NCI-H69 (cell line): Measurements from ENCODE around the gene AGER.
A peak's percentile ranks its signal among the peaks of the same experiment; 100 is the strongest.
"Not testable (repeated sequence)": the region's sequence is repeated elsewhere in the genome, so short reads cannot be mapped to it uniquely, and the experiment has no call there.

Experiments
- DNase-seq: peaks from one replicate; lab custom pipeline; 2025; lab: John Stamatoyannopoulos, UW

The AGER gene

DNA sequence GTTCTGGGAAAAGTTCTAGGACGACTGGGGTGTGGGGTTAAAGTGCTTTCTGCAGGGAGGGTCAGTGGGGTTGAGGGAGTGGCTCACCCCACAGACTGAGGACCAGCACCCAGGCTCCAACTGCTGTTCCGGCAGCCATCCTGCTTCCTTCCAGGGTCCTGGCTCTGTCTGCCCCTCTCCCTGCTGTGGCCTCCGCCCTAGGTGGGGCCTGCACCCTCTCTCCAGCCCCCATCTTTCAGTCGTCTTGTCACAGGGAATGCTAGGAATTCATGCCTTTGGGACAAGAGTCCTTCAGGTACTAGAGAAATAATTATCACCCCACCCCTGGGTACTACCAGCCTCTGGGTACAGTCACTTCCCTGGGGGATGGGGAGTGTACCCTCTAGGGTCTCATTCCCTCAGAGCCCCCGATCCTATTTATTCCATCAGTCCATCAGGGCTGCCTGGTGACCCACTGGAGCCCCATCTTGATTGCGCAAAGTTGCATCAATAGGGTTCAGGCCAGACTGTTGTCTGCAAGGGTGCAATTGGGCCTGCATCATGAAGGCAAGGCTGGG is at the start of gene AGER:
TSS of gene AGER (minus strand) at position 170 of the 557 bp plus-strand sequence. CDS start at position 139, 31 bp downstream.
- DNase-seq, result no peak

DNA sequence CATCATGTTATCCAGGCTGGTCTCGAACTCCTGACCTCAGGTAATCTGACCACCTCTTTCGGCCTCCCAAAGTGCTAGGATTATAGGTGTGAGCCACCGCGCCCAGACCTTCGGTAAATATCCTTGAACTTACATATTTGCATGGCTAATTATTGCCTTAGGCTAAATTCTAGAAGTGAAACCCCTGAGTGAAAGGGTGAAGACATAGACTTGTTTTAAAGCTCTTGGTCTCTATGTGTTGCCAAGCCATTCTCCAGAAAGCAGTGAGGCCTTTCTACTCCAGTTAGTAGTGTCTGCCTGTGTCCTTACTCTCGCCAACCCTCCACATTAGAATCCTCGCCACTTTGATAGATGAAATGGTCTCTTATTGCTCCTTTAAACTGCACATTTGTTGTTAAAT is 42.4 kb upstream of the AGER start:
- DNase-seq, result peak; percentile 55

DNA sequence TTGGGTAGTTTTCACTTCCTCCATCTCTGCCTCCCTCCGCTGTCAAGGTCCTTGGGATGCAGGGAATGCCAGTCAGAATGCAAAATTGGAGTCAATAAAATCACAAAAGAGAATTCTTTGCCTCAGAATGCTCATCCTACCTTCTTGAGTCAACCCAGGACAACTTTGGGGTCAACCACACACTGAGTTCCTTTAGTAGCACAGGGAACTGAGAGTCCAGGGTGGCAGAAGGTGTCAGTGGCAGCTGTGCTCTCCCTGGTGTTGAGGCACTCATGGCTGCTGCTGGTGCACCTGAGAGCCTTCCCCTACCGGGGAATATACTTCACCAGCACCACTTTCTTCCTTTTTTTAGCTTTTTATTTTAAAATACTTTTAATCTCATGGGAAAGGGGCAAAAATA is 40.6 kb upstream of the AGER start:
- no peak for DNase-seq

DNA sequence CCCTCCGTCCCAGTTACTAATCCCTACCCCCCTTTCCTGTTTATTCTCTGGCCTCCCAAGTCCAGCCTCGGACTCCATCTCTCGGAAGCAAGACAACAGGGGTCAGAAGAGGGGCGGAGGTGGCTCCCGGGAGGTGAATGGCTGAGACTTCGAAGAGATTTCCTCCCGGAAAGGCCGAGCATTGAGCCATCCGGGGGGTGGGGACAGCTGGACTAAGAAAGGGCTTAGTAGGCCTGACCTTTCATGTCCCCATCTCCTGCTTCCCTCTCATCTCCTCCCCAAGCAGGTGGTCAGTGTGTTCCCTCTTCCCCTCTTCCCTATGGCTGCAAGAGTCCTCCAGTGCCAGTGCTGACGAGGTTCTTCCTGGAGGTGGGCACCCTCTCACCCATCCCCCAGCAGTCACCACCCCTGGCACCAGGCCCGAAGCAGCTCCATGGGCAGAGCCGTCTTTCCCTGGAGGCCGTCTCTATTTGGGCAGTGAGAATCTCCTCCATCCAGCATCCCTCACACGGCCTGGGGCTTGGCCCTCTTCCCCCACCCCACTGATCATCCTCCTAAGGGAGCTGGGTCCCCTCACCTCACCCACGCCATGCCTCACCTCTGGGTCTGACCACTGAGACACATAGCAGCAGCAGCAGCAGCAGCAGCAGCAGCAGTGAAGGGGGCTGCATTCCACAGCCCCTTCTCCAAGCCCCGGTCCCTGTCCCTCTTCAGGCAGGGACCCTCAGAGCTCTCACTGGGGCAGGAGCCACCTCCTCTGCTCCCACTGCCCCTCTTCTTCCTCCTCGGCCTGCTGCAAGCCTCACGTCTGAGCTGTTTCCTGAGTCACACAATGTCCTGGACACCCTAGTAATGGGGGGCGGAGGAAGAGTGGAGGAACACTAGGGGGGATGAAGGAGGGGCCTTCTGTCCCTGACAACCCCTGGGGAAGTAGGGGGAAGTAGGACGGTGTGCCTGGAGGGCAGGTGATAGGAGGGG is 39.5 kb upstream of the AGER start, which contains the start of gene NOTCH4:
TSS of gene NOTCH4 (minus strand) at position 810 of the 978 bp plus-strand sequence. CDS start at position 671, 139 bp downstream.
- no peak for DNase-seq

DNA sequence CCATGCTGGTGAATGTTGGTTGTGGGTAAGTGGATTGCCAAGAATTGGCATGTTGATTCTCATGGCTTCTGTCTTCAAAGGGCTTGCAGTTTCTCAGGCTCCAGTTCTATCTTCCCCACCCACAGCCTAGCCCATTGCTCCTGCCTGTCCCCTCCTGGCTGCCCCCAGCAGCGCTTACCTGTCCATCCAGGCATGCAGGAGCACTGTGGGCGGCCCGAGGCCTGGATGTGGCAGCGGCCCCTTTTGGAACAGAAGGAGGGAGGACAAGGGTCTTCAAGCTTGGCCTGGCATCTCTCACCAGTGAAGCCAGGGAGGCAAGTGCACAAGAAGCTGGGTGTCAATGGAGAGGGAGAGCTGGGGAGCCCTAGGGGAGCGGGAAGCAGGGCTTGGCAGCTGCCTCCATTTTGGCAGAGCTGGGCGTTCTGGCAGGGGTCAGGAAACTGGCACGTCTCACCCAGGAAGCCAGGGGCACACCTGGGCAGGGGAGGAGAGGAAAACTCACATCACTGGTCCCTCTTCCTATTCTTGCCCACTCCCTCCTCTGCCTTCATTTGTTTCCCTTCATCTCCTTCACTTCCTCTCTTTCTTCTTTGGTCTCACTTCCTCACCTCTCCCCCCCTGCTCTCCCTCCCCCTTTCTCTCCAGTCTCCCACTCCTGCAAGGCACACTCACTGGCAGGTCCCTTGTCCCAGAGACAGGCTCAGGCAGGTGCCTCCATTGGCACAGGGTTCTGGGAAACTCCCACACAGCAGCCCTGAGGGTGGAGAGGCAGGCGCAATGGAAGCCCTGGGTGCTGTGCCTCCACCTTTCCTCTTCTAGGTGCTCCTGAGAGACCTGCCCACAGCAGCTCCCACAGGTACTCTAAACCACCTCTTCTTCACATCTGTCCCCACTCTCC is 38.5 kb upstream of the AGER start:
- DNase-seq, result no peak

DNA sequence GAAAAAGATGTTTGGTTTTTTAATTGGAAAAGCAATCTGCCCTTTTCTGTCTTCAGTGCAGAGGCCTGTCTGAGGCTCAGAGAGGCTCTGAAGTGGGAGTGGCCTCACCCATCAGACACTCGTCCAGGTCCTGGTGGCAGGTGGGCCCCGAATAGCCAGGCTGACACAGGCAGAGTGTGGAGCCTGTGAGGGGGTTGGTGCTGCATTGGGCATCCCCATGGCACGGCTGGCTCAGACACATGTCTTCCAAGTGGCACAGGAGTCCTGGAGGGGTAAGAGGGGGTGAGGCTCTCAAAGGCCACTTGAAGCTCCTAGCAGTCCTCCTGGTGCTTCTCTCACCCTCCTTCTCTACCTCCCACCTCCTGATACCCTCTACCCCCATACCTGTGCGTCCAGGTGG is 36.0 kb upstream of the AGER start:
- no peak for DNase-seq

DNA sequence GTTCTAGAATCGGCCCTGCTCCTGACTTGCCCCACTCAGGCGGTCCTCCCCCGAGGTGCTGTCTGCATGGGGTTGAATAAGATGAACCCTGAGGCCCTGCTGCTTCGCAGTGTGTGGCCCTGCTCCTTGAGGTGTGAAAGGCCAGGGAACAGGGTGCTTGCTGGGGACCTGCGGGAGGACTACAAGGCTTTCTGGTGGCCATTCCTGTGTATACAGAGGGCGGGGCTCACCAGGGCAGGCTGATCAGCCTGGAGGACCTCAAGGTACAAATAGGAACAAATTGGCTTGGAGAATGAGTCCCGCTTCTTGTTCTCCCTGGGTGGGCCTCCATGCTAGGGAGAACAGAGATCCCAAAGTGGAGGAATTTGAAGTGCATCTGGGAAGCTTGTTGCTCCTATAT is 34.1 kb upstream of the AGER start:
- DNase-seq, result no peak

DNA sequence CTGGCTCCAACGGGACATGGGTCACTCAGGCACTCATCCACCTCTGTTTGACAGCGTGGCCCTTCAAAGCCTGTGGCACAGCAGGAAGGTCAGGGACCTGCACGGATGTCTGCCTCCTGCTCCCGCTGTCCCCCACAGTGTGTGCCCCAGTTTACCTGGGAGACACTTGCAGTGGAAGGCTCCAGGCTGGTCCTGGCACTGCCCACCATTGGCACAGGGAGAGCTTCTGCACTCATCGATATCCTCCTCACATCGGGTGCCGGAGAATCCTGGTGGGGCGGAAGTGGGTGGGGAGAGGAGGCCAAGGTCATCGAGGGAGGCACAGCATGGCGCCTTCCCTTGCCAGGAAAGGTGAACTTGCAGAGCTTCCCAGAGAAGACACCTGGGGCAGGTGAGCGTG is 32.9 kb upstream of the AGER start:
- DNase-seq, result peak; percentile 11

DNA sequence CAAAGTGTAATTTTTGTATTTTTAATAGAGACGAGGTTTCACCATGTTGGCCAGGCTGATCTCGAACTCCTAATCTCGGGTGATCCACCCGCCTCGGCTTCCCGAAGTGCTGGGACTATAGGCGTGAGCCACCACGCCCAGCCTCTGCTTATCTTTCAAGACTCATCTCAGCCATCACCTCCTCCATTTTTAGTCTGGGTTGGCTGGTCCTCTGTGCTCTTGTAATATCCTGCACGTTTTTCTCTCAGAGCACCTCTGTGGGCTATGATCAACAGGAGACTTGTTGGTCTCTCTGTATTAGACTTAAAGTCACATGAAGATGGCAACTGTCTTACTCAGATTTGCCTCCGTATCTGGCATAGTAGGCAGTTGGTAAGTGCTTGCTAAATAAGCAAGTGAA is 32.2 kb upstream of the AGER start:
- no peak for DNase-seq

DNA sequence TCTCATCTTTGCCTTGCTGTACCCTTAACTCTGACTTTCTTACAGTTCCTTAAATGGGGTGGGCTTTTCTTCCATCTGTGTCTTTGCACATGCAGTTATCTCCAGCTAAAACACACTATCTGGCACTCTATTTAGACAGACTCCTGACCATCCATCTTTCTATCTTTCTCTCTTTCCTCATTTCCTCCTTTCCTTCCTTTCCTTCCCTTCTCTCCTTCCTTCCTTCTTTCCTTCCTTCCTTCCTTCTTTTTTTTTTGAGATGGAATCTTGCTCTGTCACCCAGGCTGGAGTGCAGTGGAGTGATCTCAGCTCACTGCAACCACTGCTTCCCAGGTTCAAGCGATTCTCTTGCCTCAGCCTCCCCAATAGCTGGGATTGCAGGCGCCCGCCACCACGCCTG is 31.6 kb upstream of the AGER start:
- DNase-seq, result no peak

DNA sequence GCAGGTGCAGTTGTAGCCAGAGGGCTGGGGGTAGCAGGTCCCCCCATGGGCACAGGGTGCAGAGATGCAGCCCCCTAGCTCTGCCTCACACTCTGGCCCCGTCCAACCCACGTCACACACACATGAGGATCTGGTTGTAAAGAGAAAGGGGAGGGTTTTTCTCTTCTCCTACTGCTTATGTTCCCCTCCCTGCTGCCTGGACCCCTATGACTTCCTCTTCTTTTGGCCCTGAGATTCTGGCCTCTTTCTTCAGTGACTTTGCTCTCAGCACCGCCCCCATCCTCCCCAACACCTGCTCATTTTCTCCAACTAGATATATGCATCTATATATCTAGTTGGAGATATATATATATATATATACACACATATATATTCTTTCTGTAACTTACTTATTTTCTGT is 30.1 kb upstream of the AGER start:
- DNase-seq, result no peak

DNA sequence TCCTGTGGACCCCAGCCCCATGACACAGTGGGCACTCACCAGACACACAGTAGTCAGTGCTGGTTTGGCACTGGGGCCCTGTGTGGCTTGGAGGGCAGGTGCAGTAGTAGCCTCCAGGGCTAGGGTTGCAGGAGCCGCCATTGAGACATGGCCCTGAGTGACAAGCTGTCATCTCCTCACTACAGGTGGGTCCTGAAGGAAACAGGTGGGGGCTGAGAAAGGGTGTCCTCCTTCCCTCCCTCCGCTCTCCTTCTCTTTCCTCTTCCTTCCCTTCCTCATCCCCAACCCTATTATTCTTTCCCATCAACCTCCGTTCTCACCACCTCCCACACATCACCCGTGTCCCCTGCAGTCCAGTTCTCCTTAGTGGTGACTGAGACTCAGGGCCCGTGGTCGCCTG is 29.6 kb upstream of the AGER start:
- DNase-seq, result no peak

DNA sequence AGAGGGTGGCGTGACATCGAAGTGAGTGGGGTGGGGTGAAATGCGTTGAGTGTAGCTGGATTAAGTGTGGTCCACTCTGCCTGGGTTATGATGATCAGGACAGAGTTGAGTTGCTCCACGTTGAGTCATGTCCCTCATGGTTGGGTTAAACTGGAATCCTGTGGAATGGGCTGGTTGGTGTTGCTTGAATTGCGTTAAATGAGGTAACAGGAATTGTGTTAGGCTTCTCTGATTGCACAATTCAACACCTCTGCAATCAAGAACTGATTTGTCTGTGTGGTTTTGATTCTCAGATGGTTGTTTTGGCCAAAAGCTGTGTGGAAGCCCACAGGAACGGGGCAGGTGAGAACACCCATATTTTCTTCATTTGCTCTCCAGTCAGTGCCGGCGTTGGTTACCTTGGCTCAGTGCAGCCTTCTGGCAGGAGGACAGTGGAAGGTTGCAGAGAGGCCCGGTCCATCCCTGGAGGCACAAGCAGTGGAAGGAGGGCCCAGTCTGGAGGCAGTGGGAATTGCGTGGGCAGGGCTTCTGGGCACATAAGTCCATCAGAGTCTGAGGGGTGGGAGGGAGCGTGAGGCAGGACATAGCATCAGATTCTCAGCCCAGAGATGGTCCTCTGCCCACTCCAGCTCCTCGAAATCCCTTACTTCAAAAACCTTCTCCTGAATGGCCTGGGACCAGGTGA is 28.2 kb upstream of the AGER start:
- no peak for DNase-seq

DNA sequence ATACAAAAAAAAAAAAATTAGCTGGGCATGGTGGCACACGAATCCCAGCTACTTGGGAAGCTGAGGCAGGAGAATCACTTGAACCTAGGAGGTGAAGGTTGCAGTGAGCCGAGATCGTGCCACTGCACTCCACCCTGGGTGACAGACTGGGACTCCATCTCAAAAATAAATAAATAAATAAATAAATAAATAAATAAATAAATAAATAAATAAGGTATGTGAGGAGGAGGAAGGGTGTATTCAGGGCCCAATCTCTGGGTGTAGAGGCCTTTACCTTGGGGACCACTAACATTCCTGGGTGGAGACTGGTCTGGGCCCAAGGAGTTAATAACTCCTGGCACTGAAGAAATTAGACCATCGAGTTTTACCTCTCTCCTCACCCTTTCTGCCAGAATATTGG is 27.4 kb upstream of the AGER start:
- not testable (repeated sequence) for DNase-seq

DNA sequence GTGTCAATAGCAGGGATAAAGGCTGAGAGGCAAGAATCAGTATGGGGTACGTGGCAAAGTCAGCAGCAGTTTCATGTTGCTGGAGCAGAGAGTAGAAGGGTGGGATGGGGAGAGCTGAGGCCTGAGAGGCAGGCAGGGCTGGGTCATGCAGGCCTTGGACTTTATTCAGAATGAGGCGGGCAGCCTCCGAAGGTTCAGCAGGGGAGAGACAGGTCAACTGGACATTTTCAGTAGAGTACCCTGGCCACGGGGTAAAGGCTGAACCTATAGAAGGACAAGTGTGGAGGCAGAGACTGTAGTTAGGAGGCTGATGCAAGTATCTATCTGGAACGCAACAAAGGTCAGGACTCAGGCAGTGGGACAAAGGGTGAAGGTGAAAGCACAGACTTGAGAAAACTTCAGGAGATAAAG is 26.1 kb upstream of the AGER start:
- DNase-seq, result no peak

DNA sequence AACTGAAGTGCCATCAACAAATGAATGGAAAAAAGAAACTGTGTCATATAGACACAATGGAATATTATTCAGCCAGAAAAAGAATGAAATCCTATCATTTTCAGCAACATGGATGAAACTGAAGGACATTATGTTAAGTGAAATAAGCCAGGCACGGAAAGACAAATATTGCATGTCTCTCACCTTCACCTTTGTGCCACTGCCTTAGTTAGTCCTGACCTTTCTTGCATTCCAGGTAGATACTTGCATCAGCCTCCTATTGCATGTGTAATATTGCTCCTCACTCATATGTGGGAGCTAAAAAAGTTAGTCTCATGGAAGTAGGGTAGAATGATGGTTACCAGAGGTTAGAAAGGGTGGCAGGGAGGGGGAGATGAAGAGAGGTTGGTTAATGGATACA is 24.9 kb upstream of the AGER start:
- DNase-seq, result no peak

DNA sequence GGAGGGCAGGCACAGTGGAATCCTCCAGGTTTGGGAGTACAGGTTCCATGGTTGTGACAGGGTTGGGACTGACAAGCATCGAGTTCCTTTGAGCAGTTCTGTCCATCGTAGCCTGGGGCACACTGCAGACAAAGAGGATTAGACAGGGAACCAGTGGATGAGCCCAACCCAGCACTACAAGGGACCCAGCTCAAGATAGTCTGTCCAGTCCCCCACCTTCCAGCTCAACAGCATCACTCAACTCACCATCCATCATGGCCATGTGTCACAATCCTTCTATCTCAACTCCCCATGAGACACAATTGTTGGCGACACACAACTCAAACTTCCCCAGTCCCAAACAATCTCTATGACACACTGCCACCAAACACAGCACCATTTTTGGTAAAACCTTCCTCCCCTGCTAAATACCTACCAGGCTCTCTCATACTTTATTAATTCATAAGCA is 20.2 kb upstream of the AGER start:
- DNase-seq, result no peak

DNA sequence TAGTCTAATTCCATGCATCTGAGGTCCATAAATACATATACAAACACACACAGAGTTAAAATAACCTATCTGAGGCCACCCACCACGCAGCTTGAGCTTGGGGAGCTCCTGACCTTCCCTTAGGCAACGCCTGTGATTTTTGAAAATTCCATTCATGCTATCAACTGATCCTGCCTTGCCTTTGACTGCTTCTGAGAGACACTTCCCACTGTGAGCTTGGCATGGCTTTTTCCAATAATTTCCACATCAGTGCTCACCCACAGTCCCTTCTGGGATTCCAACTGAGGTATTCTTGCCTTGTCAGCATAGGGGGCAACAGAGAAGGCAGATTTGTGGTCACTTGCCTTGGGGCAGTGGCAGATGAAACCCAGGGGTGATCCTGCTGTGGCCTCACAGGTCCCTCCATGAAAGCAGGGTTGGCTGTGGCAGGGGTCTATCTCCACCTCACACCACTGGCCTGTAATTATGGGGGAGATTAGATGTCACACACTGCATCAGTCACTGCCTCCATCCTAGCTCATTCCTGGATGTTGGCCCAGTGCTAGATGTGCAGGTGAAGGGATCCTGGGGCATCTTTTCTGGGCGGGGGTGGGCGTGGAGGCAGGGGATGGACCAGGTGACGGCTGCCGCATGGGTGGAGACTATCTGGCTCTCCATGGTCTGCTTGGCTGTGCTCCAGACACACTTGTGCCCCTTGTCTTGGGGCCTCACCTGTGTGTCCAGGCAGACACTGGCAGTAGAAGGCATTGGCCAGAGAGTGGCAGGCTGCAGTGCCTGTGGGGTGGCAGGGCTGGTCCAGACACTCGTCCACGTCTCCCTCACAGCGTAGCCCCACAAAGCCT is 19.6 kb upstream of the AGER start:
- peak; percentile 83 for DNase-seq

DNA sequence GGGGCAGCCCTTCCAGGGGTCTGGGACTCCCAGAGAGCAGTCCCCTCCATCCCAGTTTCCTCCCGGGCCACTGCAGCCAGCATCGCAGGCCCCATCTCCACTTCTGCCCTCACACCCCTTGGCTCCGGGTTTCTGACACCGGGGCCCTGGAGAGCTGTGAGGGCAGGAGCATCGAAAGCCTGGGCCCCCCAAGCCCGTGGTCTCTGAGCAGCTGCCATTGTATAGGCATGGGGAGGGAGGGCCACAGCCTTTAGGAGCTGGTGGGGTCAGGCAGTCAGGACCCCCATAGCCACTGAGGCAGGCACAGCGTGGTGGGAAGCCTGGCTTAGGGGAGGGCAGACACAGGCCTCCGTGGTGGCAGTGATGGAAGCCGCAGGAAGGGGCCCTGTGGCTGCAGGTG is 18.1 kb upstream of the AGER start:
- DNase-seq, result no peak

DNA sequence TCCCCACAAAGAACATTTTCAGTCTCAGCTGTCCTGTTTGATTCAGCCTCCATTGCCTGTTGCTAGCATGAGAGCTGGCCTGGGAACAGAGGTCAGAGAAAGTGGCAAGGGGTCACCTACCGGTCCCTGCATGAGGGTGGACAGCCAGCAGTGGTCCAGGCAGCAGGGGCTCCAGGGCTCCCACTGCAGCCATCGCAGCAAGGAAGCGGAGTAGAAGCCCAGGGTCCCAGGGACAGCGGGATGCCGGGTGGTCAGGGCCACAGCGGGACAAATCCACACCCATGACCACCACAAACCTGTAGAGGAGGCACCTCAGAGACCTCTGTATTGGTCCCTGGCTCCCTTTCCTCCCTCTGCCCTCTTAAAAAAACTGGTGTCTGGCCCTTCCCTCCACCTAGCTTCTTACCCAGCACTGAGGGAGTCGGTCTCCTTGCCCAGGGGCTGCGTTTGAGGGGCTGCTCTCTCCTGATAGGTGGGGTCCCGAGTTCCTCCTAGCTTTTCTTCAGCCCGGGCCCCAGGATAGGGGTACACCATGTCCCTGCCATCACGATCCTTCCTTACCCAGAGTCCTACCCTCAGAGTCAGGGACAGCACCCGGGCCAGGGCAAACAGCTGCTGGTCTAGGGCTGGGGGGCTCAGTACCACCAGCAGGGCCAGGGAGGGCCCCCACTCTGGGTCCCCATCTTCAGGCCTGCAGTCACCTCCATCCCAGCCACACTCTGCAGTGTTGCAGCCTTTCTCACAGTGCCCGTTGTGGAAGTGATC is 16.8 kb upstream of the AGER start:
- no peak for DNase-seq
